GM21786 (cell line): ENCODE measurements around the gene ZBTB8OS.
"Not testable (repeated sequence)": the region's sequence is repeated elsewhere in the genome, so short reads cannot be mapped to it uniquely, and the experiment has no call there.

Source experiments
- ATAC-seq: cut with Tn5 transposase; IDR thresholded peaks from one replicate; pipeline ENCODE4 v1.9.1; 2021; ENCODE audit not compliant: unreplicated experiment

The ZBTB8OS gene

DNA sequence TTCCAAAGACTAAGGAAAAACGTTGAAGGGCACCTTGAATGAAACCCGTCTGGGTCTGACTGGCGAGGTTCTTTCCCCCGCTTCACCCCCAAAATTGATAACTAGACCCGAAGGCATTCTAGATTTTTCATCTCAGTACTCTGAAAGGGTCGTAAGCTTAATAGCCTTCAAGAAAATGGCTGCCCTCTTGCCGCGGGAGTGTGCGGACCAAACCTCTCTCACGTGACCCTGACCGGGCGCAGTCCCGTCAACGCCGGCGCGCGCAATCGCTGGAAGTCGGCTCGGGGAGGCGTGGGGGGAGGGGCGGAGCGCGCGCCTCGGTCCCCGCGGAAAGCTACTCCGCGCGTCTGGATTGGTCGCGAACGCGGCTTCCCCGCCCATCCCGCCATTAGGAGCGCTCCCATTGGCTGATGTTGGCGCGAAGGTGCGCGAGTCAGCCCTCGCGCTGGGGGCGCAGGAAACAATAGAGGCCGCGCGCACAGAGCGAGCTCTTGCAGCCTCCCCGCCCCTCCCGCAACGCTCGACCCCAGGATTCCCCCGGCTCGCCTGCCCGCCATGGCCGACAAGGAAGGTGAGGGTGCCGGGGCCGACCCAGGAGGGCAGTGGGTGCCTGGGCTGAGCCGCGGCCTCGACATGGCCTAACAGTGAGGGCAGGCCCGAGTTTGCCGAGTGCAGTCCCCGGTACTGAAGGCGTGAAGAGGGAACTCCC, 556 bp upstream of the ZBTB8OS start, which contains the start of gene RBBP4:
TSS of gene RBBP4 (plus strand) at position 457 of the 709 bp plus-strand sequence. CDS start at position 556, 99 bp downstream.
- peak; percentile 77 for ATAC-seq

- ATAC-seq, result no peak
Measured at GRCh38 chr1:32647308-32648134, 2.8 kb downstream of the ZBTB8OS start.

GRCh38 chr1:32644426-32644825, 5.9 kb downstream of the ZBTB8OS start:
- ATAC-seq, result no peak

DNA sequence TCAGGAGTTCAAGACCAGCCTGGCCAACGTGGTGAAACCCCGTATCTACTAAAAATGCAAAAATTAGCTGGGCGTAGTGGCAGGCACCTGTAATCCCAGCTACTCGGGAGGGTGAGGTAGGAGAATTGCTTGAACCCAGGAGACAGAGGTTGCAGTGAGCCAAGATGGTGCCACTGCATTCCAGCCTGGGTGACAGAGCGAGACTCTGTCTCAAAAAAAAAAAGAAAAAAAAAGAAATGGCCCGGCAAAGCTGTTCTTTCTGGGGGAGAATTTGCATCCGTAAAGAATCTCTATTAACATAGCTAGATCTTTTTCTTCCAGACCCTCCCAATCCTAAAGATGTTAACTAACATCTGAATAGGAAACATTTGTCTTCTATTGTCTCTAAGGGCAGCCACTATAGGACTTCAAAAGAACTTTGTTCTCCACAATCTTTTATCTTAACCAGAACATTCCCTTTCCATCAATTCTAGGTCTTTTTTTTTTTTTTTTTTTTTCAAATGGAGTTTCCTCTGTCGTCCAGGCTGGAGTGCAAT, 8.0 kb downstream of the ZBTB8OS start:
- ATAC-seq, result not testable (repeated sequence)

DNA sequence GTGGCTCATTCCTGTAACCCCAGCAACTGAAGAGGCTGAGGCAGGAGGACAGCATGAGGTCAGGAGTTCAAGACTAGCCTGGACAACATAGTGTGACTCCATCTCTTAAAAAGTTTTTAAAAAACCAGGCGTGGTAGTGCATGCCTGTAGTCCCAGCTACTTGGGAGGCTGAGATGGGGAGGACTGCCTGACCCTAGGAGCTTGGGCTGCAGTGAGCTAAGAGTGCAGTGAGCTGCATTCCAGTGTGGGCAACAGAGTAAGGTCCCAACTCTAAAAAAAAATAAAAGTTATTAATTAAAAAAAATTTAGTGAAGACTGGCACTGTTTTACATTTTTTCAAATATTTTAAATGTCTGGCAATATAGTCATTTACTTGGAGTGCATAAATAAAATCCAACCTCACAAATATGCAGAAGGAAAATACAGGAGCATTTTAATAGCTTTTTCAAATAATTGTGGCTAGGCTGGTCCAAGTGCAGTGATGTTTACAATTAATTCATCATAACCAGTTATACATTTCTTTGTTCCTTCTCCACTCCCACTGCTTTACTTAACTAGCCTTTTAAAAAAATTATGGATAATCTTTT, 10.8 kb downstream of the ZBTB8OS start:
- ATAC-seq, result no peak

- ATAC-seq, result no peak
Measured at GRCh38 chr1:32636914-32637645, 13.3 kb downstream of the ZBTB8OS start.

DNA sequence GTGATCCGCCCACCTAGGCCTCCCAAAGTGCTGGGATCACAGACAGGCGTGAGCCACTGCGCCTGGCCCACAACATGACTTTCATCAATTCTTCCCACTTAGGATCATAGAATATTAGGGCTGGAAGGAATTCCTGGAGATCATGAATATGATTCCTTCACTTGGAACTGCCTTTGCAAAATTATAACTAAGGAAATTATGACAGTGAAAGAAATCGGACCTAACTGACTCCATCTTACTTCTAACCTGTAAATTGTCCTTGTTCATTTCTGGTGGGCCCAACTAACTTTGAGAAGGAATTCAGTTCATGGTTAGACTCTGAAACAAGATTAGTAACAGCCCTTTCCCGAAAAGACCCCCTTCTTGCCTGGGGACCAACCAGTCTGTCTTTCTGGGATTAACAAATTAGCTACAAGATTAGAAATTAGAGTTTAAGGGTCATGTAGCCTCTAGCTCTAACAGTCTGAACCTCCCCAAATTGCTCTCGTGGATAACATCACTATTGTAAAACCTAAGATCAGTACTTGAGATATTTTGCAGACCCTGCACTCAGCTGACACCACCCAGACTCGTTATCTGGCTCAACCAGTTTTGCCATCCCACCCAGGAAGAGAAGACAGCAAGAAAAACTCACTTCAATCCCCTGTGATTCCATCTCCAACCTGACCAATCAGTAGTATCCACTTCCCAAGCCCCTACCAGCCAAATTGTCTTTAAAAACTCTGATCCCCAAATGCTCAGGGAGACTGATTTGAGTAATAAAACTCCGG, 14.7 kb downstream of the ZBTB8OS start:
- ATAC-seq, result no peak

GRCh38 chr1:32632829-32633228, 17.5 kb downstream of the ZBTB8OS start:
- no peak for ATAC-seq

DNA sequence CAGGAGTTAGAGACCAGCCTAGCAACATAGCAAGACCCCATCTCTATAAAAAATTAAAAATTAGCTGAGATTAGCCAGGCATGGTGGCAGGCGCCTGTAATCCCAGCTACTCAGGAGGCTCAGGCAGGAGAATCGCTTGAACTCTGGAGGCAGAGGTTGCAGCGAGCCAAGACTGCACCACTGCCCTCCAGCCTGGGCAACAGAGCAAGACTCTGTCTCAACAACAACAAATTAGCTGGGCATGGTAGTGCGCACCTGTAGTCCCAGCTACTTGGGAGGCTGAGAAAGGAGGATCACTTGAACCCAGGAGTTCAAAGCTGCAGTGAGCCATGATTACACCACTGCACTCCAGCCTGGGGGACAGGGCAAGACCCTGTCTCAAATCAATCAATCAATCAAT, 20.2 kb downstream of the ZBTB8OS start:
- not testable (repeated sequence) for ATAC-seq

GRCh38 chr1:32627596-32628162, 22.7 kb downstream of the ZBTB8OS start:
- peak; percentile 61 for ATAC-seq

- no peak for ATAC-seq
Measured at GRCh38 chr1:32626176-32626575, 24.2 kb downstream of the ZBTB8OS start.

- no peak for ATAC-seq
Measured at GRCh38 chr1:32623775-32624174, 26.6 kb downstream of the ZBTB8OS start.

- ATAC-seq, result no peak
Measured at GRCh38 chr1:32622806-32623681, 27.3 kb downstream of the ZBTB8OS start.

DNA sequence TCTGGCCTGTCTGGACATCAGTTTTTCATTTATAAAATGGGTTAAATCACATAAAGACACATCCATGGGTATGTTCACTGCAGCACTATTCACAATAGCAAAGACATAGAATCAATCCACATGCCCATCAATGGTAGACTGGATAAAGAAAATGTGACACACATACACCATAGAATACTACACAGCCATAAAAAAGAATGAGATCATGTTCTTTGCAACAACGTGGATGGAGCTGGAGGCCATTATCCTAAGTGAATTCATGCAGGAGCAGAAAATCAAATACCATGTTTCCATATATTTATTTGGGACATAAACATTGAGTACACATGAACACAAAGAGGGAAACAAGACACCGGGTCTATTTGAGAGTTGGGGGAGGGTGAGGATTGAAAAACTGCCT, 28.1 kb downstream of the ZBTB8OS start:
- ATAC-seq, result no peak

- peak; percentile 74 for ATAC-seq
Measured at GRCh38 chr1:32619701-32620485, 30.5 kb downstream of the ZBTB8OS start.

DNA sequence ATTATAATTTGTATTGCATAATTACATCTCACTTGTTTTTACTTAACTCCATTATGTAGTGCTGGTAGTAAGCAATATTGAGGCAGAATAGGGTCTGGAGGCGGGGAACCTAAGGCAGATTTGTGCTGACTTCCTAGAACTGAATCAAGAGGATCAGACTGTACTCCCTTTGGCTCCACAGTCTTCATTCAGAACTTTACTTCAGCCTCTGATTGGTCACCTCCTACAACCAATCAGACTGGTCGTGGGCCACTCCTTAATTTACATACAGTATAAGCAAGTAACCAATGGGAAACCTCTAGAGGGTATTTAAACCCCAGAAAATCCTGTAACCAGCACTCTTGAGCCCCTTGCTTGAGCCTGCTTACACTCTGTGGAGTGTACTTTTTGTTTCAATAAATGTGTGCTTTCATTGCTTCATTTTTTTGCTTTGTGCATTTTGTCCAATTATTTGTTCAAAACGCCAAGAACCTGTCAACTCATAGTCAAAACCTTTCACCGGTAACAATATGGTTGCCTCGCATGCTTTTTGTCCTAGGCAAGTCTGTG, 31.6 kb downstream of the ZBTB8OS start:
- ATAC-seq, result no peak

DNA sequence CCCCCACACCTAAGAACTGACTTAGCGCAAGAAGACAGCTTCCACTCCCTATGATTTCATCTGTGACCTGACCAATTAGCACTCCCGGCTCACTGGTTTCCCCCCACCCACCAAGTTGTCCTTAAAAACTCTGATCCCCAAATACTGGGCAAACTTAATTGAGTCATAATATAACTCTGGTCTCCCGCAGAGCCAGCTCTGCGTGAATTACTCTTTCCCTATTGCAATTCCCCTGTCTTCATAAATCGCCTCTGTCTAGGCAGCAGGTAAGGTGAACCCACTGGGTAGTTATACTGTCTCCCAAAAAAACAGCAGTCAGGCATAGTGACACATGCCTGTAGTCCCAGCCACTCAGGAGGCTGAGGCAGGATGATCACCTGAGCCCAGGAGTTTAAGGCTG, 36.9 kb downstream of the ZBTB8OS start:
- ATAC-seq, result no peak
